Chondrocyte (in vitro differentiated cells): ENCODE results near the gene RHOB. TPM values are rescaled to one million over a fixed set of nuclear protein-coding genes. Genes with fewer than 3 reads are reported as not detected.

Experiments
- DNase-seq: peaks from one replicate; pipeline ENCODE4 v3.0.0; 2021; ENCODE audit warnings: mixed read lengths, low spot score
- H3K27ac Mint-ChIP-seq: one replicate; pipeline ENCODE4 v1.8.0; 2021; ENCODE audit warnings: mild to moderate bottlenecking, moderate library complexity, mixed read lengths; ENCODE audit not compliant: unreplicated experiment
- H3K27me3 Mint-ChIP-seq: 2 replicates; pipeline ENCODE4 v1.8.0; 2021; ENCODE audit warnings: low read depth, mixed read lengths
- H3K36me3 Mint-ChIP-seq: 2 replicates; pipeline ENCODE4 v1.8.0; 2021; ENCODE audit warnings: low read depth, mixed read lengths
- H3K4me1 Mint-ChIP-seq: 2 replicates; pipeline ENCODE4 v1.8.0; 2021; ENCODE audit warnings: low read depth, mild to moderate bottlenecking, mixed read lengths
- H3K4me3 Mint-ChIP-seq: one replicate; pipeline ENCODE4 v1.8.0; 2021; ENCODE audit warnings: mild to moderate bottlenecking, moderate library complexity, mixed read lengths; ENCODE audit not compliant: unreplicated experiment
- H3K9me3 Mint-ChIP-seq: 2 replicates; pipeline ENCODE4 v1.8.0; 2021; ENCODE audit warnings: low read depth, mixed read lengths
- total RNA-seq: library from RNA; stranded (reverse); gene quantifications from 3 replicates; pipeline ENCODE4 v1.2.1, GENCODE V29; 2021
- TF ChIP-seq, protein P1 (sequence below): fragments of 200-600 bp; sonication (generic); IDR thresholded peaks from 2 replicates; pipeline ENCODE4 v1.5.0; 2021; ENCODE audit warnings: antibody characterized with exemption, mild to moderate bottlenecking, moderate library complexity

The RHOB gene
- total RNA-seq, 1 donor from 2014 or later = 191 TPM

DNA sequence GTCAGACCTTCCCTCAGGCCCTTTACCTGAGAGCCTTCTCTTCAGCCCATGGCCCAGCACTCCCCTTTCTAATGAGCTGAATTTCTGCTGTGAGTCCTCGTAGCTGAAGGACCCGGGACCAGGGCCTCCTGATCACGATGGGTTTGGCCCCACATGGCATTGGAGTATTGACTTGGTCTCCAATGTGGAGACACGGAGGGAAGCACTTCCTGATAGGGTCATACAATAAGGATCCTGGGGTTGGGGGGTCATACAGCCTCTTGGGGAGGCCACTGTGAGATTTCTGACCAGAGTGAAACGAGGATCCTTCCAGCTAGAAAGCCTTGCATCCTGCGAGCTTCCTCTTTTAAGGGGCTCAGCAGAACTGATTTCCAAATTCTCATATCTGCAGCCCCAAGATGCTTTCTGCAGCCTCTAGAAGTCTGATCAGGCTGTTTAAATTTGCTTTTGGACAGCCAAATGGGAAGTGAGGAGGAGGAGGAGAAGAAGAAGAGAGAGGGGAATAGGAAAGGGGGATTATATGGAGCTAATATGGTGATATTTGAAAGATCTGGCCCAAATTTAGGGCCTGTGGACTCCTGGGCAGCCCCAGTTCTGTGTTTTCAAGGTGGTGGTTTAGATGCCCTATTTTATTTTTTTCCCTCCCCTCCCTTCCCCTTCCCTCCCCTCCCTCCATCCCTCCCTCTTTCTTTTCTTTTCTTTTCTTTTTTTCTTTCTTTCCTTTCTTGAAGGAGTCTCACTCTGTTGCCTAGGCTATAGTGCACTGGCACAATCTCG, 38.9 kb downstream of the RHOB start:
- Mint-ChIP-seq H3K27ac (no peak overlapping the region), H3K36me3 (no peaks in the 10 kb centered on the region), H3K27me3 (no peaks in the 10 kb centered on the region), H3K4me3 (no peak overlapping the region), H3K4me1 (peaks cover 41% of the 10 kb centered on the region), H3K9me3 (no peaks in the 10 kb centered on the region)
- TF ChIP-seq, protein P1, sequence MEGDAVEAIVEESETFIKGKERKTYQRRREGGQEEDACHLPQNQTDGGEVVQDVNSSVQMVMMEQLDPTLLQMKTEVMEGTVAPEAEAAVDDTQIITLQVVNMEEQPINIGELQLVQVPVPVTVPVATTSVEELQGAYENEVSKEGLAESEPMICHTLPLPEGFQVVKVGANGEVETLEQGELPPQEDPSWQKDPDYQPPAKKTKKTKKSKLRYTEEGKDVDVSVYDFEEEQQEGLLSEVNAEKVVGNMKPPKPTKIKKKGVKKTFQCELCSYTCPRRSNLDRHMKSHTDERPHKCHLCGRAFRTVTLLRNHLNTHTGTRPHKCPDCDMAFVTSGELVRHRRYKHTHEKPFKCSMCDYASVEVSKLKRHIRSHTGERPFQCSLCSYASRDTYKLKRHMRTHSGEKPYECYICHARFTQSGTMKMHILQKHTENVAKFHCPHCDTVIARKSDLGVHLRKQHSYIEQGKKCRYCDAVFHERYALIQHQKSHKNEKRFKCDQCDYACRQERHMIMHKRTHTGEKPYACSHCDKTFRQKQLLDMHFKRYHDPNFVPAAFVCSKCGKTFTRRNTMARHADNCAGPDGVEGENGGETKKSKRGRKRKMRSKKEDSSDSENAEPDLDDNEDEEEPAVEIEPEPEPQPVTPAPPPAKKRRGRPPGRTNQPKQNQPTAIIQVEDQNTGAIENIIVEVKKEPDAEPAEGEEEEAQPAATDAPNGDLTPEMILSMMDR = no peak
- DNase-seq = no peak

DNA sequence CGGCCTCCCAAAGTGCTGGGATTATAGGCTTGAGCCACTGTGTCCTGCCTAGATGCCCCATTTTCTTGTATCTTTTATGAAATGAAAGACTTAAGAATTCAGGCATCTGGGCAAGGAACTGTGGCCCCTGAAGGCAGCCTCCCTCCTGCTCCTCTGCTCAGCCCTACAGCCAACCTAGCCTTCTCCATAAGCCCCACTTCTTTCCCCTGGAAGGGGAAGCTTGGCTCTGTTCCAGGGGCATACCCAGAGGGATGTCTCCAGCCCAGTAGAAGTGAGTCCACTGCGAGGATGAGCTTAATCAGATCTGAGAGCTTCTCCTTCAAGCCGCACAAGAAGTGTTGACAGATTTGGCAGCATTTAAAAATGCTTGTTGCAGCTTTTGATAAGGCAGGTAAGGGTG, 39.7 kb downstream of the RHOB start:
- TF ChIP-seq, protein P1 = no peak
- H3K4me1 Mint-ChIP-seq = peaks cover 46% of the 10 kb centered on the region

DNA sequence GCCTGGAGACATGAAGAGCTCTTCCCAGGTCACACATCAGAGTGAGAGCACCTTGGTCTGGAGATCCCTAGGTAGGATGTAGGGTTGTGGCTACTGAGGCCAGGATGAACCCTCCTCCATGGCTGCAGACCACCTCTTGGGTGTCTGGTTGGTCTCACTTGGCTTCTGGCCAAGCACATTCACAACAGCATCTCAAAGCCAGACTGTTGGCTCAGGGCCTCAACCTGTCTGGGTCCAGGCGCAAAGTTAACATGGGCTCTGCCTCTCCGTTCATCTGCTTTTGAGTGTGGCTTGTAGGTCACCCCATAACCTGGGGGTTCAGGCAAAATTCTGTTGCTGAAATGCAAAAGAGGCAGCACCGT, 40.1 kb downstream of the RHOB start:
- Mint-ChIP-seq H3K36me3 (no peaks in the 10 kb centered on the region), H3K4me1 (peaks cover 50% of the 10 kb centered on the region), H3K27ac (no peak overlapping the region), H3K4me3 (no peak overlapping the region), H3K9me3 (no peaks in the 10 kb centered on the region), H3K27me3 (no peaks in the 10 kb centered on the region)
- TF ChIP-seq, protein P1 = no peak
- DNase-seq = no peak

More for the DNA sequence above, 39.7 kb downstream of the RHOB start:
- H3K9me3 Mint-ChIP-seq = no peaks in the 10 kb centered on the region
- DNase-seq = no peak
- H3K27me3 Mint-ChIP-seq = no peaks in the 10 kb centered on the region
- no peak overlapping the region for H3K4me3 Mint-ChIP-seq
- H3K36me3 Mint-ChIP-seq = no peaks in the 10 kb centered on the region
- no peak overlapping the region for H3K27ac Mint-ChIP-seq

DNA sequence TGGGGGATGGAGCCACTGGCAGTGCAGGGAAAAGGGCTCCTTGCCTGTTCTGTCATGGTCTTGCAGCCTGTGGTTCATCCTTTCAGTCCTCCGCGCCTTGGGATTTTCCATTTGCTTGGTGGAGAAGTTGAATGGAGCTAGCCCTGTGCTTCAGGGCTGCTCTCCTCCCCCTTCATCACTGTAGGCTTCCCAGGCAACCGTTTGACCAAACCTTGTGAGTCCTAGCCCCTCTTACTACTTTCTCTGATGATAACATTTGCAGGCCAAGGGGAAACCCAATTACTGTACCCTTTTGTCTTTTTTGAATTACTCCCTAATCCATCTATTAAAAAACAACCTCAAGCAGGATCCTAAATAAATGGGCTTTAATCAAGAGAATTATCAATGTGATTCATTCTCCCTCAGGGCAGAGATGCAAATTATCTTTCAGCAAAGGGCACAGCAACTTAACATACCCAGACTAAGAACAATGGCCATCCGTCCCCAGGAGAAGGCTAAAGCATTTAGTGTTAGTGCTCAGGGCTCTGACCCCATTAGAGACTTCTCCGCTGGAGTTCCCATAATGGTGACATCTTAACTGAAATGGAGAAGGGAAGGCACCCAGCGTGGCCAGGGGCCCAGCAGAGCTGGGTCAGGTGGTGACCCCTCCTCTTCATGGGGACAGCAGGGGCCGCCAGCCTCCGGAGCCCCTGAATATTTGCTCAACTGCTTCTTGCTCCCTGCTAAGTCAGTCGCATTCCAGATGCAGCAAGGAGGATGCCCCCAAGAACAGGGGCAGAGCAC, 40.7 kb downstream of the RHOB start:
- no peak overlapping the region for H3K4me3 Mint-ChIP-seq

DNA sequence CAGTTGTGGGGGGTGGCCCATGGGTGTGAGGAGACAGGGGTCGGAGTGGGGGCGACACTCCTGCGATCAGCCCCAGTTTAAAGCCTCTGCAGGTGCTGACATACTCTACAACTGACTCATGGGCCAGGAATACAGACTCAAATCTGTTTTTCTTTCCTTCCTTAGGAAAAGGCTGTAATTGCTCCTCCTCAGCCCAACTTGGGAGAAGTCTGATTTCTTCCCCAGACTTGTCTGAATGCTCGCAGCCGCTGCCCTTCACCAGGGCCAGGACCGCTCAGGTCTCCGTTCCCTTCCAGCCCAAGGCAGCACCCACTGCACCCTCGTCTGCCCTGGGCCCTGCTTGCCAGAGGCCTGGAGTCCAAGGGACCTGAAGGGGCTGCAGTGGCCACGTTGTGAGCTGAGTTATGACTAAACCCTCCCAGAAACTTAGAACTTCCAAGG, 41.3 kb downstream of the RHOB start:
- Mint-ChIP-seq H3K27ac (peak overlapping the region; percentile 85), H3K4me3 (peak overlapping the region; percentile 12), H3K27me3 (no peaks in the 10 kb centered on the region), H3K36me3 (no peaks in the 10 kb centered on the region), H3K4me1 (peaks cover 53% of the 10 kb centered on the region), H3K9me3 (no peaks in the 10 kb centered on the region)
- TF ChIP-seq, protein P1 = no peak
- DNase-seq = no peak

More for the DNA sequence above, 40.7 kb downstream of the RHOB start:
- Mint-ChIP-seq H3K27ac (no peak overlapping the region), H3K36me3 (no peaks in the 10 kb centered on the region), H3K9me3 (no peaks in the 10 kb centered on the region), H3K27me3 (no peaks in the 10 kb centered on the region), H3K4me1 (peaks cover 55% of the 10 kb centered on the region)
- TF ChIP-seq, protein P1 = no peak
- no peak for DNase-seq
